NCI-H226 (cell line): ENCODE data around the gene NPW.
A peak's percentile ranks its signal among the peaks of the same experiment; 100 is the strongest.
"Not testable (repeated sequence)": the region's sequence is repeated elsewhere in the genome, so short reads cannot be mapped to it uniquely, and the experiment has no call there.

ENCODE experiments used
- DNase-seq: peaks from one replicate; pipeline ENCODE4 v3.0.0-alpha.2; 2015

The NPW gene

DNA sequence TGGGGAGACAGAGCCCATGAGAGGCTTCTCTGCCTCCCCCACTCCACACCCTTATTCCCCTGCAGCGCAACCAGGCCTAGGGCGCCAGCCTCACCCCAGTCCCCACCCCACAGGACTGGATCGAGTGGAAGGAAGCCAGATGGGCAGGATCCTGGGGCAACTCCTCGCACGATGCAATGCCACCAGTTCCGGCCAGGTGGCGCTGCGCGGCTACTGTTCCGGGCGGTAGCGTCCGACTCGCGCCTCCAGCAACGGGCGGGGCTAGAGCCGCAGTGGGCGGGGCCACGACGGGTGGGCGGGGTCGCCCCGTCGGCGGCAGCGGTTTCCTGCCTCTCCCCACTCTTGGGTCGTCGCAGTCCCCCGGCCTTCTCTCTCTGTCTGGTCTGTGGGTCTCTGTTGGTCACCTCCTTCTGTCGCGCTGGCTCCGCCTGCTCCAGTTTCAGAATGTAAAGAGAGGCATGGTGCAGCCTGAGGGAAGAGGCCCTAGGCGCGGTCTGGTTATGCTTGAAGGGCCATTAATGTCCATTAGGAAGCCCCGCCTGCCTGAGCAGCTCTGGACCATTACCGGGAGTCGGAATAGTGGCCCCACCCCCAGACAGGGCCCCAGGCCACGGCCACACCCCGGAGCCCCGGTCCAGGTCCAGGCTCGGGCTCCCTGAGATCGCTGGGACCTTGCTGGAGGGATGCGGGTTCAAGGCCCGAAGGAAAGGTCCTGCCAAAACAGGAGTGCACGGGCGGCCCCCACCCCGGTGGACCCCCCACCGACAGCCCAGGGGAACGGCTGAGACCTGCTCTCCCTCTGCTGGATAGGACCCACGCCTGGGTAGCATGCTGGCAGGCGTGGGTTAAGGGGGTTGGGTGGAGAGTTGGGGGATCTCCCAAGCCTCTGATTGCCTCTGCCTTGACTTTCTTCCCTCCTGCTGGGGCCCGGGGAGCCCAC lies 3.8 kb downstream of the NPW start:
- DNase-seq, result peak; percentile 81

DNA sequence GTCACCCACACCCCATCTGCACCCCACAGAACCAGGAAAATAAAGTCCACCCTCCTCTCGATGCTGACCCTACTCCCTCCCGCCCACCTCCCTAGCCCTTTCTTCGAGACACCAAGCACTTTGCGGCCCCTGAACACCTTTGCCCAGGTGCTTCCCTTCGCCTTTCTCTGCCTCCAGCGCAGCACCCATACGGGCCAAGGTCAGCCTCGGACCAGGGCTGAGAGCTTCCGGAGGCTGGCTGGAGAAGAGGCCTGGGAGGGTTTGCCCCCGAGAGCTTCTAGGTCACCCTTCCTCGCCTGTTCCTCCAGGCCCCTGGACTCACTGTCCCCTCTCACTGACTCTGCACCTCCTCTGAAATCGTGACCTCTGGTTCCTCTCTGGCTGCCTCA lies 4.4 kb downstream of the NPW start:
- no peak for DNase-seq

DNA sequence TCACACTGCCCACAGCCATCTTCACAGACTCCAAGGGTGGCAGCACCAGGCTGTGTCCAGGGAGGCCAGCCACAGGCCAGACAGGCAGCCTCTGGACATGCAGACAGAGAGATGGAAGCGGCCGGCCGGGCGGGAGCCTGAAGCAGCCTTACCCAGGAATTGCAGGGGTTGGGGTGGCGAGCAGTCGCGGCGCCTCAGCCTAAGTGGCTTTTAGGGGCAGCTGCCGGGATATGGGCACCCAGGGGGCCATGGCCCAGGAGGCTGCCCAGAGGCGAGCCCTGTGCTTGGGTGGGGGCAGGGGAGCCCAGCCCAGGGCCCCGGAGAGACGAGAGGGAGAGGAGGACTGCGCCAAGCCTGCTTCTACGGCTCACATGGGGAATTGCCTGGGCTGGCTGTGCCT lies 5.7 kb downstream of the NPW start:
- no peak for DNase-seq

DNA sequence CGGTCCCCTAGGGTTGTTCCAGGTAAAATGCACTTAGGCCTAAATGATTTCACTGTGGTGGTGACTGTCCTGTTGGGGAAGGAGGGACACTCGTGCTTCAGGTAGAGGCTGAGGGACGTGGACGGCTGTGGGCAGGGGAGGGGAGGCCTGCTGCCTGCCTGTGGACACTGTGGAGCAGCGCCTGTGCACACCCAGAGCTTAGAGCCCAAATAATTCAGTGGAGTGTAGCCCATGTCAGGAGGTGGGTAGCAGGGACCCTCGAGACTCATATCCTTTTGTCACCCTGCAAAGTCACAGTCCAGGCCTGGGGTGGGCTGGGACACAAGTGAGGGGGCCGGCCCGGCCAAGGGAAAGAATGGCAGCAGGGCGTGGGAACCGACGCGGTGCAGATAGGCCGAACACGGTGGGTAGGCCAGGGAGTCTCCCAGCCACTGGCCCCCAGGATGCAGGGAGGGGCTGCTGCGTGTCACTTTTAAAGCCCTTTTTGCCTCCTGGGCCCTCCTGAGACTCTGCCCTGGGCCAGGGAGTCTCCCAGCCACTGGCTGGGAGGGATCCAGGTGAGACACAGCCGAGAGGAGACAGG lies 6.4 kb downstream of the NPW start:
- DNase-seq, result no peak

DNA sequence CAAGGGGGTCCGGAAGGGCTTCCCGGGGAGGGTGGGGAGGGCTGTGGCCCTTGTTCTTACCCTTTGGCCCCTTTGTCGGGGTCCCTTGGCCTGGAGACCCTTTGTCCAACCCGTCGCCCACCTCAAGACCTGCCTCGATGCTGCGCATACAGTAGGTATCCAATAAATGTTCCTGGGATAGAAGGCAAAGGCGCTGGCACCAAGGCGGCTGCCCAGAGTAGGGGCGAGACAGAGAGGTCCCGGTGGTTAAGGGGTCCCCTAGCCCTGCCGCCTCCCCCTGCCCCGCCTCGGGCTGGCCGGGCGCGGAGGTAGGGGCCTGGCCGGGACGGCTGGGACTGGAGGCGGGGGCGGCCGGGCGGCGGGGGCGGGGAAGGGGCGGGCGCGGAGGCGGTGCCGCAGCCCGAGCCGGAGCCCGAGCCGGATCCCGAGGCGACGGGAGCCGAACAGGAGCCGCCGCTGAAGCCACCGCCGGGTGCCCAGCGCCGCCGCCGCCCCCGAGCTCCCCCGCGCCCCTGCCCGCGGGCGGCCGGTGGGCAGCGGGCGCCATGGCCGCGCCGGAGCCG lies 7.0 kb downstream of the NPW start, which contains the start of gene NHERF2:
Gene NHERF2, plus strand, starts transcription at position 442 of the 563 bp plus-strand sequence. Its CDS starts 104 bp downstream, at position 546.
- no peak for DNase-seq

DNA sequence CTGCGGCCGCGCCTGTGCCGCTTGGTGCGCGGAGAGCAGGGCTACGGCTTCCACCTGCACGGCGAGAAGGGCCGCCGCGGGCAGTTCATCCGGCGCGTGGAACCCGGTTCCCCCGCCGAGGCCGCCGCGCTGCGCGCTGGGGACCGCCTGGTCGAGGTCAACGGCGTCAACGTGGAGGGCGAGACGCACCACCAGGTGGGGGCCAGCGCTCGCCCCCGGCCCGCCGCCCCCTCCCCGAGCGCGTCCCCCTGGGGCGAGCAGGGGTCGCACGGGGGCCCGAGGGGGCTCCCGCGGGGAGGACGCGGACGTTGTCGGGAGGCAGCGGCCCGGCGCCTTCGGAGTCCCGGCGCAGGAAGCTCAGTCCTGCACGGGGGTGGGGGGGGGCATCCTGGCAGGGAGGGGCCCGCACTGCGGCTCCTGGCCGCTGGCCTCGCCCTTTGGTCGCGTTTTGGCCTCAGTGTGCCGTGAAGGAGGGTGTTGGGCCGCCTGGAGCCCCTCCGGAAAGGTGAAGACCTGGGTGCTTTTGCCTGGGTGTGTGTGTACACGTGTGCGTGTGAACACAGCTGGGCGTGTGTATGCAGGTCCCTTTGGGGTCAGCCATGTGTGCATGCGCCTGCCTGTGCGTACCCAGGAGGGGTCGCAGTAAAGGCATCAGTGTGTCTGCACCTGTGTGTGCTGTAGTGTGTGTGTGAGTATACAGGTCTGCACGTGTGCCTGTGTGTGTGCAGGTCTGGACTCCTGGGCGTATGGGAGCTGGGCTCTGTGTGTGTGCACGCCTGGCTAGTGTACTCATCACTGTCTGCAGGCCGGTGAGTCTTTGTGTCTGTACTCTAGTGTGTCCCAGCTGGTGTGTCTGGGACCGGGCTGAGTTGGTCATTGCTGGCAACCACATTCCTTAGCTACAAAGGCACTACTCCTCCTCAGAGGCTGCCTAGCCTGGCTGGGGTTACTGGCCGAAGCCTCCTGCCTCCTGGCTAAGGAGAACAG lies 7.7 kb downstream of the NPW start:
- DNase-seq, result no peak

DNA sequence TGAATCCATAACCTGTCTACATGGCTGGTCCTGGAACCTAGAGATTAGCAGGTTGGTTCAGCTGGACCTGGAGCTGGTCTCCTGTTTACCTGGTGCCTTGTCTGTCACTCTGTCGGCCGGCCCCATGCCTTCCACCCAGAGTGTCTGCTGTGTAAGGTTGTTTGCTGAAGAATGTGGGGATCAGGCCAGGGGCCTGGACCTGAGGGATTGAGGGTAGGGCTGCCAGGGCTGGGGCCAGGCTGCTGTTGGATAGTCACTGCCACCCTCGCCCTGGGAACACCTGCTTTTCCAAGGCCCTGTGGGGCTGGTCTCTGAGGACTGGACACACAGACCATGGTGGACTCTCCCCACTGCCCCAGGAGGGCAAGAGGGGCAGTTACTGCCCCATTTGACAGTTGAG lies 8.6 kb downstream of the NPW start:
- DNase-seq, result no peak

DNA sequence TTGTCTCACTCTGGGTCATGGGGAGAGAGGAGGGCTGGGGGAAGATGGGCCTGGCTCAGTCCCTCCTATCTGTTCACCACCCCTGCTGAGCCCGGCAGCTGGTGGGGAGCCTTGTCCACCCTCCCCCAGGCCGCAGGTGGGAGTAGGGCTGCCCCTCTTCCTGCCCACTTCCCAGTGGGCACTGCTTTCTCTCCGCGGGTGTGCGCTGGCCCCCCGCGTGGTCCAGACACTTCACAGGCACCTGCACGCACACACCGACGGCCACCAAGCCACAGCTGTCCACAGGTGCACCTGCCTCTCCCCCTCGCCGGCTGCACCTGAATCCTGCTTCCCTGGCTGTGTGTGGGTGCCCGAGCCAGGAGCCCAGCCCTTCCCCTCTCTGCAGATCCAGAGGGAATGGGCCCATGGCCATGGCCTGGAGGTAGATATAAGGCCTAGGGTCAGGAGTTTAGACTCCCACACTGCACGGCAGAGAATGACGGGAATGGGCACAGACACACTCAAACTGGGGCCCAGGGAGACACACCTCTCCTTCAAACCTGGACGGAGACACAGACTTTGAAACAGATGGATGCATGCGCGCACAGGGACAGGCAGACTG lies 9.1 kb downstream of the NPW start:
- no peak for DNase-seq

DNA sequence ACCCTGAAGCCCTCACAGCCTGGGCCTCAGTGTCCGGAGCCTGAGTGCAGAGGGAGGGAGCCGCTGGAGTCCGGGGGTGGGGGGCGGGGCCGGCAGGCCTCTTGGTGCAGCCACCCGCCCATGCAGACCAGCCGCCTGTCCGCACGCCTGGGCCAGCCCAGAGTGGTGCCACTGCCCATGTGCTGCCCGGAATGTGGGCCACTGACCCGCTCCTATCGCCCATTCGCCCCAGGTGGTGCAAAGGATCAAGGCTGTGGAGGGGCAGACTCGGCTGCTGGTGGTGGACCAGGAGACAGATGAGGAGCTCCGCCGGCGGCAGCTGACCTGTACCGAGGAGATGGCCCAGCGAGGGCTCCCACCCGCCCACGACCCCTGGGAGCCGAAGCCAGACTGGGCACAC lies 9.8 kb downstream of the NPW start:
- no peak for DNase-seq

DNA sequence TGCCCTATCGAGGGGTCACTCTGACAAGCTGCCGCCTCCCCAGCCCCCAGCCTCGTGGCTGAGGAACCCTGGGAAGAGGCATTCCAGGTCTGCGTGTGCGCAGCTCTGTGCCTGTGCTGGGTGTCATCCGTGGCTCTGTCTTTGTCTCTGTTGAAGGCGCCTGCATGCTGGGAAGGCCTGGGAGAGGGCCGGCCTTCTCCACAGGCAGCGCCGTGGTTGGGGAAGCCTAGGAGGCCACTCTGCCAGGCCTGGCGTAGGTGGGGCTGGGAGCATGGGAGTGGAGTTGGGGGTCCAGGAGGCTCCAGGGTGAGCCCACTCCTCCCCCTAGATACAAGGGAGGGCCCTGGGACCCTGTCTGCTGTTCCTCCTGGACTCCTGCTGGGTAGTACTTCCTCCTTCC lies 10.5 kb downstream of the NPW start:
- DNase-seq, result no peak

DNA sequence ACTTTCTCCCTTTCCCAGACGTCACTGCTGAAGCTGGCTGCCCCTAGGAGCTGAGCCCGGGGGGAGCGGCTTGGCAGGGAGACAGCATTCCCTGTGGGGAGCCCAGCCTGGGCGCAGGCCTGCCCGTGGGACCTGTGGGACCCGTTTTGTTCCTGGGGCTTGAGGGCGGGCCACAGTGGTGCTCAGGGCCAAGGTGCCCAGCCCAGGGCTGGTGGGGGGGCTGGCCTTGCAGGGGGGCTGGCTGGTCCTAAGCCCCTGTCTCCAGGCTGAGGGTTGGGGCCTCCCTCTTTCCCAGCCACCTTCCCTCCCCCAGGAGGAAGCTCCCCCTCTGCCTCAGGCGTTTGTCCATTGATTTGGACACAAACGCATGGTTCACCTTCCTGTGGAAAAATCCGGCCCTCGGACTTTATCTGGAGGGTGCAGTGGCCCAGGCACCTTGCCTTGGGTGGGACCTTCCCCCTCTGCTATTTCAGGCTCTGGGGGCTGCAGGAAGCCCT lies 11.5 kb downstream of the NPW start:
- no peak for DNase-seq

DNA sequence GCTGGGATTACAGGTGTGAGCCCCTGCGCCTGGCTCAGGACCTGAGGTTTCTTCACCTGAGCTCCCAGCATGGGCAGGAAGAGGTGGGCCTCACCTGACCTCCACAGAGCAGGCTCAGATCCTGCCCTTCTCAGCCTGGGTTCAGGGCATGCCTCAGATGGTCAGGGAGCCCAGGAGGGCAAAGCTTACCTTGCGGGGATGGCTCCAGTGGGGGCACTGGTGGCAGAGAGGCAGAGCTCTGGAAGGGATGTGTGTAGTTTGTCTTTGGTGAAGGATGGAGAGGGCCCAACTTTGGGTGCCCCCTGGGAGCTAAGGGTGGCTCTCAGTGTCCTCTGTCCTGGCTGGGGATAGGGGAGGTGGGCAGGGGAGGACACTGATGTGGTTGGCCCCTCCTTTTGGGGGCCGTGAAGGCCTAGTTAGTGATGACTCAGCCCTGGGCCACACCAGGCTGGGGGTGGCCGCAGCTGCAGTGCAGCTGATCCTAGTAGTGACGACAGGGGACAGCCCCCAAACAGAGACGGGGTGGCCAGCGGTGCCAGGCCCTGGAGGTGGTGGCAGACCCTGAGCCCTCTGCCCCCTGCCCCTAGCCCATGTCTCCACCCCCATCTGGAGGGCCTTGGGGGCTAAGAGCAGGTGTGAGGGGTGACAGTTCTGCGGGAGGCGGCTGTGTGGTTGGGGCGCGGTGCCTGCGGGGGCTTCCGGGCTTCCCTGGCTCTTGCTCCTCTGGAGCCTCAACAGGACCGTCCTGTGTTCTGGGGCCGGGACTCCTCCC lies 12.9 kb downstream of the NPW start:
- DNase-seq, result no peak

DNA sequence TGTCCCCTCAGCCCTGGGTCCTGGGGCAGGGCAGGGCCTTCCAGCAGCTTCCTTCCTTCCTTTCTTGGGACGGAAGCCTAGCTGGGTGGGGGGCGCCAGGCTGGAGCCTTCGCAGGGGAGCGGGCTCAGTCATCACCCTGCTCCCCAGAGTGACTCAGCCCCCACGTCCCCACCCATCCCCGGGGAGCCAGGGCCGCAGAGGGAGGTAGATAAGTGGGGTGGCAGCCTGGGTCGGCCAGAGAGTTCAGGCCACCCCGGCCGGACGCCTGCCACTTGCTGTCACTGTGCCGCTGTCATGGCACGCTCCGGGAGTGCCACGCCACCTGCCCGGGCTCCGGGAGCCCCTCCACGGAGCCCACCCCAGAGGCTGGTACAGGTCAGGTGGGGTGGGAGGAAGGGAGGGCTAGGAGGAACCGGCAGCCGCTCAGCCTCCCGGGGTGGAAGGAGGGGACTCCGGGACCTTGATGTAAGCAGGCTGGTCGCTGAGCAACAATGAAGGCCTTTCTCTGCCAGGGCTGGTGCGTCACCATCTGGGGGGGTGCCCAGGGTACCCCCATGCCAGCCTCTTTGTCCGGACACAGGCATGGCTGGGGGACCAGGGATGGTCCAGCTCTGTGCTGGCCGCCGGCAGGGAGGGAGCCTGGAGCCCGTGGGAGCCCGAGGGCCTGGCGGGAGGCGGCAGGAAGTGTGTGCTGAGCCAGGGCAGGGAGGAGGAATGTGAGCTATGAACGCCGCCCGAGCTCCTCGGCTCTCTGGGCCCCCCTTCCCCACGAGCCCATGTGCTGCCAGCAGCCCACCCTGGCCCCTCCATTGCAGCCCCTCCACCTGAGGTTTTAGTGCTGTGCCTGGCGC lies 13.7 kb downstream of the NPW start:
- DNase-seq, result peak; percentile 76

DNA sequence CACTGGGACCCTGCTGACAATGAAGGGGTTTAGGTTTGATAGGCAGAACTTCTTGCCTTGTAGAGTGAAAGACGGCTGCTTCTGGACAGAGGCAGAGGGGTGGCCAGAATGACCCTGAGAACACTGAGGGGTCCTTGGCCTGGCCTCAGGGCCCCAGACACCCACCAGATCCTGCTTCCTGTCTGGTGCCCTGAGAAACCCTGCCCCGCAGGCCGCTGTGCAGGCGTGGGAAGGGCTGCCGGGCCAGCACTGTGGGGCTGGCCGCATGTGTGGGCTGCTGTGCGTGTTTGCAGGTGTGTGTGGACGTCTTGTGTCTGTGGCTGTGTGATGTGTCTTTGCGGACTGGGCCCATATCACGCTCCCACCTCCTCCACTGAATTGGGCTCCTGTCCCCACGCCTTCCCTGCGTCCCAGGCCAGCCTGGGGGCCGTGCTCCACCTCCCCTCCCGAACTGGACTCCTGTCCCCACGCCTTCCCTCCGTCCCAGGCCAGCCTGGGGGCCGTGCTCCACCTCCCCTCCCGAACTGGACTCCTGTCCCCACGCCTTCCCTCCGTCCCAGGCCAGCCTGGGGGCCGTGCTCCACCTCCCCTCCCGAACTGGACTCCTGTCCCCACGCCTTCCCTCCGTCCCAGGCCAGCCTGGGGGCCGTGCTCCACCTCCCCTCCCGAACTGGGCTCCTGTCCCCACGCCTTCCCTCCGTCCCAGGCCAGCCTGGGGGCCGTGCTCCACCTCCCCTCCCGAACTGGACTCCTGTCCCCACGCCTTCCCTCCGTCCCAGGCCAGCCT lies 14.5 kb downstream of the NPW start:
- DNase-seq, result not testable (repeated sequence)

DNA sequence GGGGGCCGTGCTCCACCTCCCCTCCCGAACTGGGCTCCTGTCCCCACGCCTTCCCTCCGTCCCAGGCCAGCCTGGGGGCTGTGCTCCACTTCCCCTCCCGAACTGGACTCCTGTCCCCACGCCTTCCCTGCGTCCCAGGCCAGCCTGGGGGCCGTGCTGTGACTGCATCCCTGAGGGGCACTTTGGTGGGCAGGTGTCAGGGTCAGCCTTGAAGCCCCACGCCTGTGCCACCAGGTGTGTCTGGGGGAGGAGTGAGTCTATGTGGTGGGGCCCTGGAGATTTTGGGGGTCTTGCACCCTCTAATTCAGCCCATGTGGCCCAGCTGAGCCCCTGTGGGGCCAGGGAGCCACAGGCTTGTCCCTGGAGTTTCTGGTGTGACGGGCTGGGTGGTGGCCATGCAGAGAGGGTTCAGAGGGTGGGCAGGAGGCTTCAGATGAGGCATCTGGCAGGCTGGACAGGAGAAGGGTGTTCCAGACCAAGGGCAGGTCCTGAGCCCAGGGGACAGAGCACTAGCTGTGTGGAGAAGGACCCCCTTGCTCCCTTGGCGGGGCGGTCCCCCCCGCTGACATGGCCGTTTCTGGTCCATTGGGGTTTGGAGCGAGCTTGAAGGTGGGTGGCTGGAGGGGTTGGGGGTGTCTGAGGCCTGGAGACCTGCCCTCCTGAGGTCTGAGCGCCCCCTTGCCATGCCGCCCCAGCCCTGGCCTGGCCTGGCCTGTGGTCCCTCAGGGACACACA lies 15.3 kb downstream of the NPW start:
- no peak for DNase-seq

DNA sequence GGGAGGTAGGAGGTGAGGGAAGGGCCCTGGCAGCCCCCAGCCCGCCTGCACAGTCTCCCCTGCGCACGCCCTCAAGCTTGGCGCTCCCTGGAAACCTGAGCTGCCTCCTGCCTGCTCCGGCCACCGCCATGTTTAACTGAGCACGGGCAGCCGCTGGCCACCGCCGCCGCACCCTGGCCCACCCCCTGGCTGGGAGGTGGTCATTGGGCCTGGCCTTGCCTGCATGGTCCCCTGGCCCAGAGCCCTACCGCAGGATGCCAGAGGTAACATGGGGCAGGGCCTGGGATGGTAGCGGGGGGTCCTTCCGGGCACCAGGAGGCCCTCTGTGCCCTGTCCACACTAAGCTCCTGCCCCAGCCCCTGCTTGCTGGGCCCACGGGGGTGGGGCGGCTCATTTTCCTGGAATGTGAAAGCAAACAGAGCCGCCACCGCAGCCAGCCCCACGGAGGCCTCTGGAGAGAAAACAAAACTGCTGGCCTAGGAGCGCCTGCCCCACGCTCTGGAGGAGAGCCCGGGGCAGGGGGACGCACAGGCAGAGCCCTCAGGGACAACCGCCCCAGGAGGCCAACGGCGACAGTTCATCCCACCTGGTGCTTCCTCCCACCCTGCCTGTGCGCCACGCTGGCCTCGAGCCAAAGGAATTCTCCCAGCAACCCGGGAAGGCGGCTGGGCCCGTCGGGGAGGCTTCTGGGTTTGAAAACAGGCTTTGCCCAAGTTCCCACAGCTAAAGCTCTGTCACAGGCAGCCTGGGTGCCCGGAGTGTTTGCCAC lies 16.0 kb downstream of the NPW start:
- no peak for DNase-seq

DNA sequence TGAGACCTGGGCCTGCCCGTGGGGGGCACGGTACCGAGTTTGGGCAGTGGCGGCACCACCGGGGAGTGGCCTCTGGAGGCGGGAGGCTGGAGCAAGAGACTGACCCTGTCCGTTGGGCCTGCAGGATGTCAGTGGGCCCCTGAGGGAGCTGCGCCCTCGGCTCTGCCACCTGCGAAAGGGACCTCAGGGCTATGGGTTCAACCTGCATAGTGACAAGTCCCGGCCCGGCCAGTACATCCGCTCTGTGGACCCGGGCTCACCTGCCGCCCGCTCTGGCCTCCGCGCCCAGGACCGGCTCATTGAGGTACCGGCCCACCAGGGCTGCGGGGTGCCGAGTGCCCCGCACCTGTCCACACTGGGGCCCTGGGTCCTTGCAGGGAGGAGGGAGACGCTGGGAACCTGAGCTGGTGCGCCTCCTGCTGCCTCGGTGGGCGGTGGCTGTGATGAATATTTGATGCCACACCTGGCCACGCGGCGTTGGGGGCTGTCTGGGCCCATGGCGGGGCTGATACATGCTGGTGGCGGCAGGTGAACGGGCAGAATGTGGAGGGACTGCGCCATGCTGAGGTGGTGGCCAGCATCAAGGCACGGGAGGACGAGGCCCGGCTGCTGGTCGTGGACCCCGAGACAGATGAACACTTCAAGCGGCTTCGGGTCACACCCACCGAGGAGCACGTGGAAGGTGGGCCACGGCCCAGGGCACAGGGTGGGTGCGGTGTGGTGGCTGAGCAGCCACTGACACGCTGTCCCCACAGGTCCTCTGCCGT lies 16.8 kb downstream of the NPW start:
- DNase-seq, result no peak
